ENCODE measurements around the gene AUTS2.

Gene AUTS2

DNA sequence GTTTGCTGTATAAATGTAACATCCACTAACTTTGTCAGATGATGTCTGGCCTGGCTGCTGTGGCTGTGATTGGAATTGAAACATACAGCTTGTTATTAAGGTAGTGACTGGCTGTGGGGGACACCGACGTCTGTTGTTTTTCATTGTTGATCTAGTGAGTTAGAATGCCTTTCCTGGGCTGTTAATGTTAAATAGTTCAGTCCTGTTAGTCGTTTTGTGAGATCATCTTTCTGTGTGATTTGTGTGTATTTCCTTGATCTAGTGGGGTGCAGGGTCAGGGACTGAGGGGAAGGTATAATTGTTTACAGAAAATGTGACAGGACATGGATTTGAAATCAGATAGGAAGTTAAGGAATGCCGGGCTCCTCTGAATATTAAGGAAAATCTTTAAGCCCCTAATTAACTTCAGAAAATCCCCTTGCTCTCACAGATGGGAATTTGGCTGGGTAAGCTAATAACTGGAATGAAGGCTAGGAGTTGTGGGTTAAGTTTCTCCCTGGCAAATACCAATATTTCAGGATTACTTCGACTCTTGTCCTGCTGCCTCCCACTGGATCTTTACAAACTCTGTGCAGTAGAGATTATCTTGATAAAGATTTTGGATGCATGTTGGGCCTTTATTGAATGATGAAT, 163.1 kb downstream of the AUTS2 start:
- Mint-ChIP-seq H3K4me3 (no peak overlapping the region), H3K27ac (peak overlapping the region; percentile 12)
- DNase-seq, result no peak

DNA sequence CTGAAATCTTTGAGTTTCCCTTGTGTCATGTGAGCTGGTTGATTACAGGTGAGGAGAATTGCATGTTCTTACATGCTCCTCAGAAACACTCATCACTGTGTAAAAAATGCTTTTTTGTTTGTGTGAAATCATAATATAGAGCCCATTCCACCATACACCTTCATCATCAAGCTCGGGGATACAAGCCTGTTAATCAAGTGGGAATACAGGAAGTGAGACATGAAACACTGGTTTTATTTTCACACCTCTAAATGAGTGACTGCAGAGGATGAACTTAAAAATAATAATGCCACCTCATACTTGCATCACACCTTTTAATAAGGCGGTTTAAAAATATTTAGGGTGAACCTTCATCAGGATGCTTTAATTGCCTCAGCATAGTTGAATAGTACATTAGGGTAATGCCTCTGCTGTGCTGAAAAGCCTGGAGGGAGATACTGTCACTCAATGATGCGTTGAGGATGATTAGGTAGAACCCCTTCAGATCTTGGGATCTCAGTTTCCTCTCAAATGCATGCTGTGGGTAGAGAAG, 164.6 kb downstream of the AUTS2 start:
- H3K27ac Mint-ChIP-seq, result no peak overlapping the region
- peaks cover 47% of the 10 kb centered on the region for H3K4me1 Mint-ChIP-seq
- H3K9me3 Mint-ChIP-seq, result no peaks in the 10 kb centered on the region
- DNase-seq, result no peak
- H3K4me3 Mint-ChIP-seq, result no peak overlapping the region
- peaks cover 10% of the 10 kb centered on the region for H3K36me3 Mint-ChIP-seq (ENCODE audit: low read depth)
- TF ChIP-seq, protein P1, sequence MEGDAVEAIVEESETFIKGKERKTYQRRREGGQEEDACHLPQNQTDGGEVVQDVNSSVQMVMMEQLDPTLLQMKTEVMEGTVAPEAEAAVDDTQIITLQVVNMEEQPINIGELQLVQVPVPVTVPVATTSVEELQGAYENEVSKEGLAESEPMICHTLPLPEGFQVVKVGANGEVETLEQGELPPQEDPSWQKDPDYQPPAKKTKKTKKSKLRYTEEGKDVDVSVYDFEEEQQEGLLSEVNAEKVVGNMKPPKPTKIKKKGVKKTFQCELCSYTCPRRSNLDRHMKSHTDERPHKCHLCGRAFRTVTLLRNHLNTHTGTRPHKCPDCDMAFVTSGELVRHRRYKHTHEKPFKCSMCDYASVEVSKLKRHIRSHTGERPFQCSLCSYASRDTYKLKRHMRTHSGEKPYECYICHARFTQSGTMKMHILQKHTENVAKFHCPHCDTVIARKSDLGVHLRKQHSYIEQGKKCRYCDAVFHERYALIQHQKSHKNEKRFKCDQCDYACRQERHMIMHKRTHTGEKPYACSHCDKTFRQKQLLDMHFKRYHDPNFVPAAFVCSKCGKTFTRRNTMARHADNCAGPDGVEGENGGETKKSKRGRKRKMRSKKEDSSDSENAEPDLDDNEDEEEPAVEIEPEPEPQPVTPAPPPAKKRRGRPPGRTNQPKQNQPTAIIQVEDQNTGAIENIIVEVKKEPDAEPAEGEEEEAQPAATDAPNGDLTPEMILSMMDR (IDR thresholded peaks at IDR 0.05), result no peak
- H3K27me3 Mint-ChIP-seq (ENCODE audit: low read depth, poor library complexity), result no peaks in the 10 kb centered on the region

More for the DNA sequence above, 163.1 kb downstream of the AUTS2 start:
- Mint-ChIP-seq H3K9me3 (no peaks in the 10 kb centered on the region), H3K36me3 (ENCODE audit: low read depth) (peaks cover 5% of the 10 kb centered on the region), H3K27me3 (ENCODE audit: low read depth, poor library complexity) (no peaks in the 10 kb centered on the region), H3K4me1 (peaks cover 58% of the 10 kb centered on the region)
- TF ChIP-seq, protein P1 (IDR thresholded peaks at IDR 0.05), result no peak

DNA sequence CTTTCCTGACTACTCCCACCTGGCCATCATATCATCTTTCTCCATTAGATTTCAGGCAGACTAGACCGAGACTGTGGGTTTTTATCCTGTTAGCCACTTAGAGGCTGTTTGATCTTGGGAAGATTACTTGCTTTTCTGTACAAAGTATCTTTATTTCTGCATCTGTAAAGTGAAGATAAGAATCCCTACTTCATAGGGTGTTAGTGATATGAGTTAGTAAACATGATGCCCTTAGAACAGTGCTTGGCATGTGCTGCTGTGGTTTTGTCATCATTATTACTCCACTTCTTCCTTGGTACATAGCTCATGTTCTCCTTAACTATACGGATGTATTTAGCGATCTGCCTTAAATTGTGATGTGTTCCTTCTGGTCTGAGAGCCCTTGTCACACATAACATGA, 165.2 kb downstream of the AUTS2 start:
- Mint-ChIP-seq H3K9me3 (no peaks in the 10 kb centered on the region), H3K4me1 (peaks cover 43% of the 10 kb centered on the region), H3K27ac (no peak overlapping the region), H3K4me3 (no peak overlapping the region), H3K36me3 (ENCODE audit: low read depth) (peaks cover 10% of the 10 kb centered on the region), H3K27me3 (ENCODE audit: low read depth, poor library complexity) (no peaks in the 10 kb centered on the region)
- DNase-seq, result no peak
- TF ChIP-seq, protein P1 (IDR thresholded peaks at IDR 0.05), result no peak

DNA sequence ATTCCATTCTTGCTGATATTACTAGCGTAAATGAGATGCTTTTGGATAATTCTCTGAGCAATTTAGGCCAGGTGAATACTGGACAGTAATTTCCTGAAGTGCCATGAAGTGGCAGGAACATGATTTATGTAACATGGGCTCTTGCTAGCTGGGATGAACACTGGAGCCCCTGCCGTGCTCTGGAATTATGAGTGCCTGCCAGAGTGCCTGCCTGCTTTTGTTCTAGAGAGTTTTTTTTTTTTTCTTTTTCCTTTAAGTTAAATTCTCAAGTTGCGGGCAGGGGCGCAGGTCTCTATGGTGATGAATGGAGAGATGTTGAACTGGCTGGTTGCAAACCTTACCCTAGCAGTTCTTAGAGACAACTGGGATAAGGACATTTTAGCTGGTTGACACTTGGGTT, 165.9 kb downstream of the AUTS2 start:
- no peak overlapping the region for H3K4me3 Mint-ChIP-seq

DNA sequence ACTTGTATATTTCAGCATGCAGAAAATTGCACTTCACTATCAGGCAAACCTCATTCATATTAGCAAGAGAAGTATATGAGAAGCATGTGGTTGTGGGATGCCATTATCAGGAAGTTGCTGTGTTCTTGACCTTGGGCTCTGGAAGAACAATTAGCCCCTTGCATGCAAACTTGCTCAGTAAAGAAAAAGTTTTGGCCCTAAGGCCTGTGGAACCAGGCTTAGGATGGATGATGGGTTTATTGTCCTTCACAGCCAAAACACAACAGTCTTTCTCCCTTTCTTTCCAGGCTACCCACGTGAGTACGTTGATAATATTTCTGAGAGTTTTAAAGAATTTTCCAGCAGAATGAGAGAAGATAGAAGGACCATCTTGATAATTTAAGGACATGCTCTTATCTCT, 166.4 kb downstream of the AUTS2 start:
- TF ChIP-seq, protein P1 (IDR thresholded peaks at IDR 0.05), result no peak
- no peaks in the 10 kb centered on the region for H3K9me3 Mint-ChIP-seq

More for the DNA sequence above, 165.9 kb downstream of the AUTS2 start:
- no peaks in the 10 kb centered on the region for H3K27me3 Mint-ChIP-seq (ENCODE audit: low read depth, poor library complexity)
- H3K9me3 Mint-ChIP-seq, result no peaks in the 10 kb centered on the region
- no peak for DNase-seq
- H3K36me3 Mint-ChIP-seq (ENCODE audit: low read depth), result peaks cover 10% of the 10 kb centered on the region
- H3K27ac Mint-ChIP-seq, result peak overlapping the region; percentile 18
- H3K4me1 Mint-ChIP-seq, result peaks cover 42% of the 10 kb centered on the region
- TF ChIP-seq, protein P1 (IDR thresholded peaks at IDR 0.05), result no peak

DNA sequence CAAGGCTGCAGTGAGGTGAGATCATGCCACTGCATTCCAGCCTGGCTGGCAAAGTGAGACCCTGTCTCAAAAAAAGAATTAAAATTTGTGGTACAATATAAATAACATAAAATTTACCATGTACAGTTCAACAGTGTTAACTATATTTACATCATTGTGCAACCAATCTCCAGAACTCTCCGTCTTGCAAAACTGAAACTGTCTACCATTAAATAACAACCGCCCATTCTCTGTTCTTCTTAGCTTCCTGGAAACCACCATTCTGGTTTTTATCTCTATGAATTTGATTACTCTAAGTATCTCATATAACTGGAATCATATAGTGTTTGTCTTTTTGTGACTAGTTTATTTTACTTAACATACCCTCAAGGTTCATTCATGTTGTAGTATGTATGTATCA, 167.6 kb downstream of the AUTS2 start:
- H3K27me3 Mint-ChIP-seq (ENCODE audit: low read depth, poor library complexity), result no peaks in the 10 kb centered on the region
- H3K4me1 Mint-ChIP-seq, result peaks cover 45% of the 10 kb centered on the region
- TF ChIP-seq, protein P1 (IDR thresholded peaks at IDR 0.05), result no peak
- H3K4me3 Mint-ChIP-seq, result no peak overlapping the region
- H3K27ac Mint-ChIP-seq, result no peak overlapping the region
- H3K9me3 Mint-ChIP-seq, result no peaks in the 10 kb centered on the region
- no peak for DNase-seq
- peaks cover 10% of the 10 kb centered on the region for H3K36me3 Mint-ChIP-seq (ENCODE audit: low read depth)

More for the DNA sequence above, 166.4 kb downstream of the AUTS2 start:
- Mint-ChIP-seq H3K4me3 (no peak overlapping the region), H3K4me1 (peaks cover 42% of the 10 kb centered on the region), H3K27ac (no peak overlapping the region), H3K27me3 (ENCODE audit: low read depth, poor library complexity) (no peaks in the 10 kb centered on the region), H3K36me3 (ENCODE audit: low read depth) (peaks cover 10% of the 10 kb centered on the region)
- DNase-seq, result no peak
